Activated CD4-positive, alpha-beta T cell treated with anti-CD3 and anti-CD28 coated beads, Interleukin-2, amount 50 U/mL, for 16 hours (primary cell): Measurements from ENCODE around the gene NELL1.
"Not testable (repeated sequence)": the region's sequence is repeated elsewhere in the genome, so short reads cannot be mapped to it uniquely, and the experiment has no call there.

ENCODE experiments used
- DNase-seq: peaks from one replicate; pipeline ENCODE4 v3.0.0-alpha.2; 2020

Gene NELL1

GRCh38 chr11:21257461-21257860 is 588.1 kb downstream of the NELL1 start:
- no peak for DNase-seq

- DNase-seq = no peak
Observed at GRCh38 chr11:21258414-21258813, 589.0 kb downstream of the NELL1 start.

- no peak for DNase-seq
Observed at GRCh38 chr11:21260101-21260500, 590.7 kb downstream of the NELL1 start.

GRCh38 chr11:21262992-21263391 is 593.6 kb downstream of the NELL1 start:
- no peak for DNase-seq

GRCh38 chr11:21264125-21264524 is 594.7 kb downstream of the NELL1 start:
- no peak for DNase-seq

GRCh38 chr11:21268036-21268435 is 598.6 kb downstream of the NELL1 start:
- DNase-seq = no peak

- DNase-seq = not testable (repeated sequence)
Observed at GRCh38 chr11:21272139-21272538, 602.8 kb downstream of the NELL1 start.

GRCh38 chr11:21278840-21279239 is 609.5 kb downstream of the NELL1 start:
- no peak for DNase-seq

GRCh38 chr11:21285104-21285503 is 615.7 kb downstream of the NELL1 start:
- DNase-seq = no peak

GRCh38 chr11:21289686-21290085 is 620.3 kb downstream of the NELL1 start:
- no peak for DNase-seq

- no peak for DNase-seq
Observed at GRCh38 chr11:21295508-21295907, 626.1 kb downstream of the NELL1 start.

GRCh38 chr11:21301981-21302380 is 632.6 kb downstream of the NELL1 start:
- DNase-seq = no peak

- DNase-seq = no peak
Observed at GRCh38 chr11:21306739-21307358, 637.5 kb downstream of the NELL1 start.

GRCh38 chr11:21307874-21308273 is 638.5 kb downstream of the NELL1 start:
- no peak for DNase-seq

GRCh38 chr11:21316591-21316990 is 647.2 kb downstream of the NELL1 start:
- no peak for DNase-seq

- DNase-seq = no peak
Observed at GRCh38 chr11:21321072-21321471, 651.7 kb downstream of the NELL1 start.

GRCh38 chr11:21321530-21321929 is 652.1 kb downstream of the NELL1 start:
- no peak for DNase-seq

- DNase-seq = no peak
Observed at GRCh38 chr11:21323617-21324016, 654.2 kb downstream of the NELL1 start.

GRCh38 chr11:21343204-21343603 is 673.8 kb downstream of the NELL1 start:
- no peak for DNase-seq

GRCh38 chr11:21346361-21346760 is 677.0 kb downstream of the NELL1 start:
- no peak for DNase-seq

- DNase-seq = no peak
Observed at GRCh38 chr11:21350613-21351012, 681.2 kb downstream of the NELL1 start.

GRCh38 chr11:21353425-21353824 is 684.0 kb downstream of the NELL1 start:
- DNase-seq = no peak

- DNase-seq = no peak
Observed at GRCh38 chr11:21364866-21365624, 695.7 kb downstream of the NELL1 start.

- DNase-seq = no peak
Observed at GRCh38 chr11:21369947-21370346, 700.6 kb downstream of the NELL1 start.

GRCh38 chr11:21371044-21371443 is 701.7 kb downstream of the NELL1 start:
- no peak for DNase-seq
